NB4 (cell line): ENCODE results near the gene ACSL5.

Experiments used
- MAX ChIP-seq: IDR thresholded peaks from 2 replicates; pipeline ENCODE4 v1.6.1; 2011; ENCODE audit warnings: low read depth, low read length
- POLR2A ChIP-seq: IDR thresholded peaks from 2 replicates; pipeline ENCODE4 v1.6.1; 2011; ENCODE audit warnings: mild to moderate bottlenecking; ENCODE audit not compliant: insufficient read length; ENCODE audit errors: extremely low read depth
- TF ChIP-seq, protein P1 (sequence below): IDR thresholded peaks from one replicate; pipeline ENCODE4 v1.5.1; 2012; ENCODE audit warnings: low read depth, low read length

- TF ChIP-seq, protein P1, sequence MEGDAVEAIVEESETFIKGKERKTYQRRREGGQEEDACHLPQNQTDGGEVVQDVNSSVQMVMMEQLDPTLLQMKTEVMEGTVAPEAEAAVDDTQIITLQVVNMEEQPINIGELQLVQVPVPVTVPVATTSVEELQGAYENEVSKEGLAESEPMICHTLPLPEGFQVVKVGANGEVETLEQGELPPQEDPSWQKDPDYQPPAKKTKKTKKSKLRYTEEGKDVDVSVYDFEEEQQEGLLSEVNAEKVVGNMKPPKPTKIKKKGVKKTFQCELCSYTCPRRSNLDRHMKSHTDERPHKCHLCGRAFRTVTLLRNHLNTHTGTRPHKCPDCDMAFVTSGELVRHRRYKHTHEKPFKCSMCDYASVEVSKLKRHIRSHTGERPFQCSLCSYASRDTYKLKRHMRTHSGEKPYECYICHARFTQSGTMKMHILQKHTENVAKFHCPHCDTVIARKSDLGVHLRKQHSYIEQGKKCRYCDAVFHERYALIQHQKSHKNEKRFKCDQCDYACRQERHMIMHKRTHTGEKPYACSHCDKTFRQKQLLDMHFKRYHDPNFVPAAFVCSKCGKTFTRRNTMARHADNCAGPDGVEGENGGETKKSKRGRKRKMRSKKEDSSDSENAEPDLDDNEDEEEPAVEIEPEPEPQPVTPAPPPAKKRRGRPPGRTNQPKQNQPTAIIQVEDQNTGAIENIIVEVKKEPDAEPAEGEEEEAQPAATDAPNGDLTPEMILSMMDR = no peak
- TF ChIP-seq POLR2A = no peak
- no peak for TF ChIP-seq MAX
These were observed 38.0 kb upstream of the ACSL5 start for GRCh38 chr10:112335868-112336265.
